ENCODE measurements around the gene TMEM242. TPM values are rescaled to one million over a fixed set of nuclear protein-coding genes. Genes with fewer than 3 reads are reported as not detected.

Gene TMEM242
- polyA plus RNA-seq, 1 donor from 2014 or later = 17.6 TPM

- TF ChIP-seq REST (IDR thresholded peaks at IDR 0.05; ENCODE audit: borderline replicate concordance) (no peak), SMC3 (conservative IDR thresholded peaks at IDR 0.05; ENCODE audit: poor library complexity) (no peak), RAD21 (conservative IDR thresholded peaks at IDR 0.05) (peak; percentile 48)
- Histone ChIP-seq H3F3A (ENCODE audit: insufficient read depth, low read length, poor library complexity, severe bottlenecking) (no peaks in the 10 kb centered on the region), H3K9me2 (ENCODE audit: insufficient read depth, low read length) (no peaks in the 10 kb centered on the region), H3K27ac (ENCODE audit: low read length) (peak overlapping the region; percentile 84), H4K20me1 (ENCODE audit: insufficient read depth) (no peaks in the 10 kb centered on the region), H3K36me3 (ENCODE audit: insufficient read depth, low read length) (no peaks in the 10 kb centered on the region), H3K4me2 (ENCODE audit: low read length) (peak overlapping the region; percentile 61), H3K4me3 (ENCODE audit: low read length) (peak overlapping the region; percentile 89), H3K9ac (ENCODE audit: low read length) (peak overlapping the region; percentile 79), H3K27me3 (ENCODE audit: insufficient read depth, low read depth, low read length) (no peaks in the 10 kb centered on the region), H2AFZ (ENCODE audit: low read depth, low read length) (peak overlapping the region; percentile 79), H3K9me3 (ENCODE audit: low read length) (no peaks in the 10 kb centered on the region), H3K79me2 (replicated peaks; ENCODE audit: insufficient read depth, low read length) (peaks cover 13% of the 10 kb centered on the region)
Measured at GRCh38 chr6:157323966-157324300, 614 bp upstream of the TMEM242 start.

- peak overlapping the region; percentile 79 for H2AFZ ChIP-seq (ENCODE audit: low read depth, low read length)
- peak overlapping the region; percentile 84 for H3K27ac ChIP-seq (ENCODE audit: low read length)
- peak overlapping the region; percentile 89 for H3K4me3 ChIP-seq (ENCODE audit: low read length)
- no peaks in the 10 kb centered on the region for H3K9me3 ChIP-seq (ENCODE audit: low read length)
- H4K20me1 ChIP-seq (ENCODE audit: insufficient read depth) = no peaks in the 10 kb centered on the region
- no peaks in the 10 kb centered on the region for H3K36me3 ChIP-seq (ENCODE audit: insufficient read depth, low read length)
- peak overlapping the region; percentile 83 for H3K4me2 ChIP-seq (ENCODE audit: low read length)
- peak overlapping the region; percentile 79 for H3K9ac ChIP-seq (ENCODE audit: low read length)
- H3K79me2 ChIP-seq (replicated peaks; ENCODE audit: insufficient read depth, low read length) = peaks cover 13% of the 10 kb centered on the region
- no peak for TF ChIP-seq POLR2AphosphoS5 (IDR thresholded peaks at IDR 0.05)
- no peak for TF ChIP-seq EZH2 (IDR thresholded peaks at IDR 0.05; ENCODE audit: borderline replicate concordance, insufficient read depth, low read length, poor library complexity, severe bottlenecking)
- no peak for TF ChIP-seq EP300 (conservative IDR thresholded peaks at IDR 0.05; ENCODE audit: poor library complexity, severe bottlenecking)
- TF ChIP-seq SMC3 (conservative IDR thresholded peaks at IDR 0.05; ENCODE audit: poor library complexity) = no peak
- no peak for TF ChIP-seq TAF1 (IDR thresholded peaks at IDR 0.05; ENCODE audit: low read depth)
- no peak for TF ChIP-seq REST (IDR thresholded peaks at IDR 0.05; ENCODE audit: borderline replicate concordance)
- TF ChIP-seq CTCF (IDR thresholded peaks at IDR 0.05; ENCODE audit: poor library complexity, severe bottlenecking) = no peak
- TF ChIP-seq MXI1 (conservative IDR thresholded peaks at IDR 0.05; ENCODE audit: poor library complexity, severe bottlenecking) = no peak
- TF ChIP-seq RAD21 (conservative IDR thresholded peaks at IDR 0.05) = no peak
- no peaks in the 10 kb centered on the region for H3K9me2 ChIP-seq (ENCODE audit: insufficient read depth, low read length)
- no peaks in the 10 kb centered on the region for H3F3A ChIP-seq (ENCODE audit: insufficient read depth, low read length, poor library complexity, severe bottlenecking)
- no peaks in the 10 kb centered on the region for H3K27me3 ChIP-seq (ENCODE audit: insufficient read depth, low read depth, low read length)
Measured at GRCh38 chr6:157322792-157323254, 496 bp downstream of the TMEM242 start.
